GM18870 (cell line): ENCODE data around the gene AGAP5.
"Not testable (repeated sequence)": the region's sequence is repeated elsewhere in the genome, so short reads cannot be mapped to it uniquely, and the experiment has no call there.

ENCODE experiments used
- ATAC-seq: cut with Tn5 transposase; IDR thresholded peaks from one replicate; pipeline ENCODE4 v1.9.1; 2021; ENCODE audit warnings: moderate library complexity; ENCODE audit not compliant: unreplicated experiment

AGAP5 gene

DNA sequence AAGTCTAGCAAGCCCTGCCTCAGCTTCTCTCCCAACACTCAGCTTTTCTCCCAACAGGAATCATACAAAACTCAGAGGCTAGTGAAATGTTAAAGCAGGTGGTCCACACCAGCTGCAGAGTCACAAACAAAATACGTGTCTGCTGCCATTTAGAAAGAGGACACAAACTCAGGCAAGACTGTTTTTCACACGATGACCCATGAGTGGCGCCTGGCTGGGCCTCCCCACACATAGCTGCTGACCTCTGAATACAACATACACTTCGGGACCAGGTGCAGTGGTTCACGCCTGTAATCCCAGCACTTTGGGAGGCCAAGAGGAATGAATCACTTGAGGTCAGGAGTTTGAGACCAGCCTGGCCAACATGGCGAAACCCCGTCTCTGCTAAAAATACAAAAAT lies 35.2 kb downstream of the AGAP5 start:
- ATAC-seq, result not testable (repeated sequence)

DNA sequence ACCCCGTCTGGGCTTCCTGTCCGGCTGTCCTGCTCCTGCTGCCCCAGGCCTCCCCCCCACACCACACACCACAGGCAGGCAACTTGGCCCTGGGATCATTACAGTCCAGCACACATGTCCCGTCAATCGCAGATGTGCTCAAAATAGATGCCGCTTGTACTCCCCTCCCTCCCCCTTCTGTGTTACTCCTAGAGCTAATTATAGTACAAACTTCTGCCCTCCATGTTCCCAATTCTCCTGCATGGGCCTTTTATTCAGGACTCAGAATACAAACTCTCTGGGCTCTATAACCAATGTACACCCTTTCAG lies 42.0 kb downstream of the AGAP5 start, which contains the start of gene SYNPO2L:
SYNPO2L (minus strand) TSS at position 40 of the 309 bp plus-strand sequence. CDS start 107 bp downstream, outside the sequence.
- ATAC-seq, result no peak

DNA sequence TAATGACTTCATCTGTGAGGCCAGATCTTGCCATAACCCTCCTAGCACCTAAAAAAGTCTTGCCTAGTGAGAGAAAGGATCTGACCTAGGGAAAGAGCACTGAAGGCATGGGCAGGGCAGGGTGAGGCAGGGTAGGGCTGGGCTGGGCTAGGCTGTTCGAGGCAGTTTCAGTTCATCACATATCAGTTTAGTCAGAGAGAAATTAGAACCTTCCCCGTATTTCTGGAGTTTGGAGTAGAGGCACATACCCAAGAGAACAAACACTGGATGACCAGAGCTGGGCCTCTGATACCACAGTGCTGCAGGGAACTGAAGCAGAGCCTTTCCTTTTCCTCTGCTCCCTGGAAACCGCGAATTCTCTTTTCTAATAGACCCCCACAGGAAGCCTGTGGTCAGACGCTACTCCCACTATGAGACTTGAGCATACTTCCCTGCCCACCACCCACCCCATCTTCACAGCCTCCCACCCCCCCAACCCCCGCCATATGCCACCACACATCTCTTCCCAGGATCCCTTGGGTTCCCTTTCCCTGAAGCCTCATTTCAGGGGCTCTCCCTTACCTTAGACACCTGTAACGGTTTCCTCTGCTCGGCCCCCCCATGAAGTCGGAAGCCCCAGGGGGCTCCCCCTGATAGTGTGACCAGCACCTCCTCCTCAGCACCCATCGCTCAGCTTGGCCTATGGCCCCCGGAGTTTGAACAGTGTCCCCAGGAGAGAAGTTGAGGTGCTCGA lies 42.5 kb downstream of the AGAP5 start:
- no peak for ATAC-seq

DNA sequence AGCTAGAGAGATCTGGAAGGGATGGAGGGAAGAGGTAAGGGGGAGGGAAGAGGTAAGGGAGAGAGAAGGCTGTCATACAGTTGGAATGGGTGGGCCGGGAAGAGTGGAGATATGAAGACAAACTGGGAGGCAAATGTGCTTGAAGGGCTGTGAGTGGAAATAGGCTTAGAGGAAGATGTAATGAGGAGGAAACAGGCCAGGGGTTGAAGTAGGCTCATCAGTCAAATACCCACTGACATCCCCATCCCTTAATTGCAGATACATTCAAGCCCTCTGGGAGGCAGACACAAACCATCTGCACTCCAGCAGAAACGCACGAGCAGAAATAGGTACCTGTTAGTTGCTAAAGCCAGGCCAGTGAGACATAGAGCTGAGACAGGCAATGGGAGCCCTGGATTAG lies 44.2 kb downstream of the AGAP5 start:
- no peak for ATAC-seq

DNA sequence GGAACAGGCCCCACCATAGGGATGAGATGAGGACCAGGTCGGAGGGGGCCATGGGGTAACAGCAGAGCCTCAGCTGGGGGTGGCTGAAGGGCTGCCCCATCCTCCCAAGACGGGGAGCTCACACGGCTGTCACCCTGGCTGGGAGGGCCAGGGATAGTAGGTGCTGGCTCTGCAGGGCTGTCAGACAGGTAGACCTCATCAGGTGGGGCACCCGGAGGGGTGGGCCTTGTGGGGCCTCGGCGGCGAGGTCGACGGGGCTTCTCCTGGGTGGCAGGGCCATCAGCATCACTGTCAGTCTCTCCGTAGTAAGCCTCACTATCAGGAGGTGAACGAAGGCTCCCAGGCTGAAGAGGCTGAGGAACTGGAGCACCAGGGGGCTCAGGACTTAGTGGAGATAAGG lies 44.7 kb downstream of the AGAP5 start:
- no peak for ATAC-seq

DNA sequence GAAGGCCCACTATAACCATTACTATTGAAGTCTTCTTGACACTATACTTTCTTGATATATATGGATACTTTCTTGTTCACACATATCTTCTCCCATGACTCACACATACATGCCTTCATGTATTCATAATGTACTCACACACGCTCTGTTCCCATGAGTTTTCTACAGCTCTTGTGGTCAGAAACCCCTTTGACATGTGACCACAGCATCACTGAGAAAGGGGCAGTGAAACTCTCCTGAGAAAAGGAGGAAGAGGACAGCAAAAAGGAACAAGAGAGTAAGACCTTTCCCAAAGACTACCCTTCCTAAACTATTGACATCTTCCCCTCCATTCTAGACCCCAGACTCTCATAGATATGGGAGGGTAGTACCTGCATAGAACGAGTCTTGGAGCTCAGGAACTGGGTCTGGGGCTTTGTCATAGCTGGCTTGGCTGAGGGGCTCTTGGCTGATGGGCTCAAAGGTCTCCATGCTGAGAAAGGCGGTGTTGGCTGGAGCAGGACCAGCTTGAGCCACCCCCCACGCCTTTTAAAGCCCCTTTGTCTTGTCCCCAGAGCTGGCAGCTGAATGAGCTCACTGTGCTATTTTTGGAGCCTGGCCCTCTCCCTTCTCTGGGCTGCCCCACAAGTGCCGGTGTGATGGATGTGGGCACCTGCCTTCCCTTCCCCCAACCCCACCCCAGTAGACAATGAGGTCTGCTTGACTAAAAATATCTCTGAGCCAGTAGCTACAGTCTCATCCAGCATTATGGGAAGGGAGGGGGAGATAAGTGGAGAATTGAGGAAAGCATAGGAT lies 47.2 kb downstream of the AGAP5 start:
- no peak for ATAC-seq

DNA sequence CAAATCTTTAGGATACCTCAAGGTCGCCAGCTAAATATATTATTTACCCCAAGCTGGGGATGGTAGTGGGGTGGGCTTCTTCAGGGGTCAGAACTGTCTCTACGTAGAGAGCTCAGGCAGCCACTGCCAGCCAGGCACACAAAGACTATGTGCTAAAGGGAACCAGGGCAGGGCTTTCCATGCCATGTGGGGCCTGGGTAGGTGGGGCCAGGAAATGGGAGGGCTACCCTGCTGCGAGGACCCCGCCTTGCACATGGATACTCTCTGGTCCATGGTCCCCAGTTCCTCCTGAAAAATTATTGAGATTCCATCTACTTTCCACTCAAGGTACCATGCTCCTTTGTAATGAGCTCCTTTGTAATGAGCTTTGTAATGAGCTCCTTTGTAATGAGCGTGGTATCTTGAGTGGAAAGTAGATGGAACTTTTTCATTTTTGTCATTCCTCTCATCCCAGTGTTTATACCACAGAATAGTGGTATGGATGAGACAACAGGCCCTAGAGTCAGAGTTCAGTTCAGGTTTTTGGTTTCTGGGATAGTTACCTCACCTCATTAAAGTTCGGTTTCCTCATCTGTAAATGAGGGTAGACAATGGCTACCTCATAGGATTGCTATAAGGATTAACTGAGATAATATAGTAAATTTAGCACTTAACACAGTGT lies 47.9 kb downstream of the AGAP5 start:
- ATAC-seq, result no peak

DNA sequence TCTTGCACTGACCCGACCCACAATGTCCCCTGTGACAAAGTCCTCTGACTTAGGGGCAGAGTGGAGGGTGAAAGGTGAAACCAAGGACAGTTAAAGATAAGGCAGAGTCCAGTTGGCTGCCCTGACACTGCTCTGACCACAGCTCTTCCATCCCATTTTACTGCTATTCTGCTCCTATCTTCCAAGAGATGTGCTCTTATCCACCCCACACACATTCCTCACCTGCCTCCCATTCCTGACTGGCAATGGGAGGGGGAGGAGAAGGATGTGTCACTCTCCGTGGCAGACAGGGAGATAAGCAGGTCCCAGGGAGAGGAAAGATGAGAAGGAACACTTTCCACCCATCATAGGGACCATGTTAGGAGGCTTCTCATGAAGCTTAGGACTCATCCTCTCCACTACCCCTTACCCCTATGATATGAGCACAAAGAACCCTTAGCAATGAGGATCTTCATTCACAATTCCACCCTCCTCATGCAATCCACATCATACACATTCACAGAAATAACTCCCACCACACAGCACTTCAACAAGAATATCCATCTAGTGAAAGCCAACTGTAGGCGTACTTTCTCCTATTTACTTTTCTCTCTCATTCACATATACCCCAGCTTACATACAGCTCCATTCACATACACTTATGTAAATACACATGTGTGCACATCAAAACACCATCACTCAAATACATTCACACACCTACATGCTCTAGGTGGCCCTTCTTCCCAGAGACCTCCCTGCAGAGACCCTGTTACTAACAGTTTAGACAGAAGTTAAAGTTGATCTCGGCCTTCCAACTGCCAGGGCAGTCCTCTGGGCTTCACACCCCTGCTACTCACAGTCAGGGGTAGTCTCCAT lies 48.7 kb downstream of the AGAP5 start:
- no peak for ATAC-seq

DNA sequence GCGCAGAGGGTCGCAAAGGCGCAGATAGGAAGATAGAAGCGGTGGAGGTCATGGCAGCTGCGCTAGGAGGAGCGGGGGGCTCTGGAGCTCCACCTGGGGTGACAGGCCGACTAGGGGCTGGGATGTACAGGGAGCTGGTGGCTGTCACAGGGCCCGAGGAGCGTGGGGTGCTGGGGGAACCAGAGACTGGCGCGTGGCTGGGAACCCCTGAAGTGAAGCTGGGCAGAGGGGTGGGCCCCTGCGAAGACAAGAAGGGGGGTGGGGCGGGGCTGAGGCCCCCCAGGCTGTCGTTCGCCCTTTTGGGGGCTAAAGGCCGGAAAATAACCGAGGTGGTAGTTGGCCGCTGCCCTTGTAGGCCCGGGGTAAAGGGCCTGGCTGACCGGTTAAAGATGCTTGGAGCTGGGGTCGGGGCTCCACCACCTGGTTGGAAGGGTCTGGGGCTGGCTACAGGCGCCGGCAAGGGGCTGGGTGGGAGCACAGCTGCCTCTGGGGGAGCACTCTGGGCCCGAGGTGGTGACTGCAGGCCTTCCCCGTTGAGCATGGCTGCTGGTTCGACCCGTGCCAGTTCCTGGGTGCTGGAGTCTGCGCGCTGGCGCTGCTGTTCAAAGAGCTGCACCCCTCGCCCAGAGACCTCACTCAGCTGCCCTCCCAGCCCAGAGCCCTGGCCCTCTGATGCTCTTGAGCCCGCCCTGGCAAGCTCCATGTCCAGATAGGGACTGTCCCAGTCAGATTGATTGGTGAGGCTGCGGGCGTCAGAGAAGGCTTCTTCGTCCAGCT lies 49.8 kb downstream of the AGAP5 start:
- ATAC-seq, result no peak

DNA sequence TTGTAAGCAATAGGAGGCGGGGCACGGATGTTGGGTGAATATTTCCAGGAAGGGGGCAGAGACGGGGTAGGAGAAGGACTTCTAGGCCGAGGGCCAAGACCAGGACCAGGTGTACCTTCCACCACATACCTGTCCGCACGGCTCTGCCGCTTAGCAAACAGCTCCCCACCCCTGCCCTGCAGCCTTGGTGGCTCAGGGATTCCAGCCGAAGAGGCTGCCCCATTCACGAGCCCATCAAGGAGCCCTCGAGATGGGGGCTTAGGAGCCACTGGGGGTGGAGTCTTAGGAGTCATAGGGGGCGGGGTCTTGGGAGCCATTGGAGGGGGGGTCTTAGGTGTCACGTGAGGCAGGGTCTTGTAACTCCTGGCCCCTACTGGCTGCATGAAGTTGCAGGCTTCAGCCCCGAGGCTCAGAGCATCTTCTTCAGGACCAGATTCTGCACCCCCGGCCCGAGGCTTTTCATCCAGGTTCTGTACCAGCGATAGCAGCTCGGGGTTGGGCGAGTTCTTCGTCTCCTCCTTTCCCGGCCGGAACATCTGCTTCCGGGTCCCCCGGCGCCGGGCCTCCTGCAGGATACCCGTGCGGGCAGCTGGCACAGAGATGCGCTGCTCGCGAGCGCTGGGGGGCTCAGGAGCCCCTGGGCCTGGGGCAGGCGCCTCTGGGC lies 50.6 kb downstream of the AGAP5 start:
- ATAC-seq, result no peak

DNA sequence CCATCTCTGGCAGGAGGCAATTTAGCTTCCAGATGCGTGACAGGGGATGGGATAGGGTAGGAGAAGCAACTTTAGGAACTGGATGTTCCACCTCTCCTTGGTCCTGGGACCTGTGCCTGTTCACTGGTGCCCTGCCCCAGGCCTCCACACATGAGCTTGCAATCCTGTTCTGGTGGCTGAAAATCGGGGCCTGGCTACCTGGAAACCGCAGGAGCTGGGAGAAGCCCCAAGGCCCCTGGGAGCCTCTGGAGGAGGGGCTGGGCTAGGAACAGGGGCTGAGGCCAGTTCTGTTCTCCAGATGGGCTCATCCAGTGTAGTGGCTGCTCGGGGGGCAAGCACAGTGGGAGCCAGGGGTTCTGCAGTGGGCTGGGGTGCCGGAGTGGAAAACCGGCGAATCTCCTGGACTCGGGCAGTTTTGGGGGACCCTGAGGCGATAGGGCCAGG lies 51.3 kb downstream of the AGAP5 start:
- ATAC-seq, result no peak

DNA sequence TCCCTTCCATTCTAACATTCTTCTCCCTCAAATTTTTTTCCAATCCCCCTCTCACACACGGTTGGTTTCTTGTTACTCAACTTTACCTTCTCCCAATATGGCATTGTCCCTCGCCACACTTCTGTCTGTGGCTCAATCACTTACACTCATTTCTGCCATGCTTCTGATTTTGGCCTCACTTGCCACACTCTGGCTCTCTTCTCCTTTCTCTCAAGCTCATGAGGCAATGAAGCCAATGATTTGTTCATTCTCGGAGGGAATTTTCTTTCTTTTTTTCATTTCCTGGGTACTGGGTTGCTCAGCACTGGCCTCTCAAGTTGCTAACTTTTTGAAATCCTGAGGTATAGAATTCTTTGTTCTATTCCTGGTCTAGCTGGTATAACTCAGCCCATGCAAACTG lies 52.7 kb downstream of the AGAP5 start:
- no peak for ATAC-seq

DNA sequence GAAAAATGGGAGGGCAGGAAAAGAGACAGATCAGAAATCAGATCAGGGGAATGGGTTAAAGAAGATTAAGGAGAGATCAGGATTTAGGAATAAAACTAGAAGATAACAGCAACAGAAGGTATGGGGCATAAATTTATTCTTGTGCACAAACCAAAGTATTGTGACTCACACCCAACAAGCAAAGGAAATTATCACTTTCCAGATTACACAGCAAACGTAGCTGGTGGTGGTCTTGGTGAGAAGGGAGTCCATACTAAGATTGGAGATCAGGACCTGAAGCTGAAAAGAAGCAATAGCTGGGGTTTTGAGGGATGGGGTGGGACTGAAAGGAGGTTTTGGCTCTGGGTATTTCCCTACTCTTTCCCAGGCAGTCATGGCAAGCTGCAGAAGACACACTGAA lies 53.1 kb downstream of the AGAP5 start:
- no peak for ATAC-seq

DNA sequence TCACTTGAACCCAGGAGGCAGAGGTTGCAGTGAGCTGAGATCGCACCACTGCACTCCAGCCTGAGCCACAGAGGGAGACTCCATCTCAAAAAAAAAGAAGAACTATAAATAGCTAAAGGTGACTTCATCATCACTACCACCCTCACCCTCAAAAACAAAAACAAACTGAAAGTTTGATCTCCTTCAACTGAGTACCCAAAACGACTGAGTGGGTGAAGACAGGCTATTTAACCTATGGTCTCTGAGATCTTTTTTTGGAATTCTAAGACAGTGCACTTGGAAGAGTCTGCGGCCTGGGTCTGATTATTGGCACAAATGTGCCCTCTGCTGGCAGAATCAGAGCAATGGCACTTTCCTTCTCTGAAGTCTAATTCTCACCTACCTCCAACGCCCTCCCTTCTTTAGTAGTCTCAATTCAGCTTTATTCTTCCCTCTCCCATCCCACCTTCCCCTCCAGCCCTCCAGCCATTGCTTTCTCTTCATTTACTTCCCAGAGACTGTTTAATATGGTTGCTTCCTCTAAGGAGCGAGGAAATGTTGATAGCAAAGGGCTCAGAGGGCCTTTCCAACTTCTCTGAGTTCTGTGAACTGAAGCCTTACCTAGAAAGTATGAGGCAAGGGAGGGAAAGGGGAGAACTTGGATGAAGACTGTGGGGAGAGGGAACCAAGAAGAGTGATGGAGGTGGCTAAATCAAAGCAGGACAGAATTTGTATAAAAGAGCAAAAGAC lies 53.7 kb downstream of the AGAP5 start:
- ATAC-seq, result no peak

DNA sequence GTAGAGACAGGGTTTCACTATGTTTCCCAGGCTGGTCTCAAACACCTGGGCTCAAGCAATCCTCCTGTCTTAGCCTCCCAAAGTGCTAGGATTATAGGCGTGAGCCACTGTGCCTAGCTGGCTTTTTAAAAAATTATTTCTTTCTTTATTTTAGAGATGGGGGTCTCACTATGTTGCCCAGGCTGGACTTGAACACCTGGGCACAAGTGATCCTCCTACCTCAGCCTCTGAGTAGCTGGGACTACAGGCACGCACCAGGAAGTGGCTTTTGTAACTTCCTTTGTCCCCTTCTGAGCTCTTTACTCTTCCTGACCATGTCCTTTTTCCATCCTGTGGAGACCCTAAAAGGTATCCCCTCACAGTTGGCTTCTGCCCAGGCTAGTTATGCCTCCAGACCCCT lies 54.5 kb downstream of the AGAP5 start:
- no peak for ATAC-seq

DNA sequence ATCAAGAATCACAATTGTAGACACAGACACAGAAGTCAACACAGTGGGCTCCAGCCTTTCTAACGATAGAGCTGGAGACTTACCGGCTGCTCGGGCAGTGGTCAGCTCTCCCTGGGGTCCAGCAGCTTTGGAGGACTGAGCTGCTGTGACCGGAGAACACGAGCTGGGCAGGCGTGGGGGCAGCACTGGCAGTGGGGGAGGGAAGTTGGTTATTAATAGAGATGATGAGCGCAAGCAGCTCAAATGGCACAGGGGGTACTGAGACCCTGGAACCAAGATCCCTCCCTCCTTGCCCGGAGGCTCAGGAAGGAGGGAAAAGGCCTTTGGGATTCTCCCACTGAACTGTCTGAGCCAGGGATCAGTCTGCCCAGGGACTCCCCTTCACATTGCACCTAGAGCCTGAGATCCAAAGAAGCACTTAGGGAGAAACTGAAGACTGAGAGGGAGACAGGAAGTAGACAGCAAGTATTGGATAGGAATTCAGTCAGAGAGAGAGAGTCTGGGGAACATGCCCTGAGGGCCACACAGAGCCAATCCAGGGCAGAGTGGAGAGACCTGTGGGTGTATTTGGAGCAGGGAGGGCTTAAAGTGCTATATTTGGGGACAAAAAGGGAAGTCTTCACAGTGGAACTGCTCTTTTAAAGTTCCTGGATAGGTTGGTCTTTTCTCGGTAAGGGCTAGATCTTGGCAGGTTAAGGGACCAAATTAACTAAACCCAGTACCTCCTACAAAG lies 56.4 kb downstream of the AGAP5 start, which contains the start of gene MYOZ1:
MYOZ1 (minus strand) TSS at position 147 of the 733 bp plus-strand sequence. CDS start 1,457 bp downstream, outside the sequence.
- no peak for ATAC-seq

DNA sequence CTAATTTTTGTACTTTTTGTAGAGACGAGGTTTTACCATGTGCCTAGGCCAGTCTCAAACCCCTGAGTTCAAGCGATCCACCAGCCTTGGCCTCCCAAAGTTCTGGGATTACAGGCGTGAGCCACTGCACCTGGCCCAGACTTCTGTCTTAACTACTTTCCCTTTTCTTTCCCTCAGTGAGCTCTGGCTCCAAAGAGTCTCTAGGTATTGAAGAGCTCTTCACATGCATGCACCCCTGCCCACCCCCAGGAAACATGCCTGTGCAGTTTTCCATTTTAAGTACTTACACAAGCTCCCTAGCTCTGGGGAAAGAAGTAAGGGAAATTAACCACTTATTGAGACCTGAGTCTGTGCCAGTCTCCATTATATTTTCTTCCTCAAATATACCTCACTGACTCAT lies 58.6 kb downstream of the AGAP5 start:
- ATAC-seq, result no peak

DNA sequence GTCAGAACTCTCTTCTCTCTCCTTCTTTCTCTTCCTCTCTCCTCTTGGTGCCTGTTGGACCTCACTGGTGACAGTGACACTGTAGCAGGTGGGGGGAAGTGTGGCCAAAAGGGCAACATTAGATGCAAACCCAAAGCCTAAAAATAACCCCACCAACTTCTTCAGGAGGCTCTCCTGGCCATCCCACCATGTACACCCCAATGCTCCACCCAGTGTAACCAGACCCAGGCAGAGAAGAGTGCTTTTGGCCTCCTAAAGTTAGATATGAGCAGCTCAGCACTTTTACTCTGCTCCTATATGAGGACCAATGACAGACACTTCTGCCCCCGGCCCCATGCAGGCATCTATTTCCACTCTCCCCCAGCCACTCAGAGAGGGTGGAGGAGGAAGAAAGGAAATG lies 62.1 kb downstream of the AGAP5 start:
- no peak for ATAC-seq
